ENCODE data around the gene BCAR1. TPM values are rescaled to one million over a fixed set of nuclear protein-coding genes. Genes with fewer than 3 reads are reported as not detected.

BCAR1 gene
- total and polyA plus RNA-seq, 2 of the 13 experiments (the other 11 are each of a cell fraction or from before 2014, with no cell fraction given) = 48.1 to 51.7 TPM

- Histone ChIP-seq H4K20me1 (ENCODE audit: insufficient read depth, low read length) (peaks cover 54% of the 10 kb centered on the region), H2AFZ (ENCODE audit: low read length) (no peak overlapping the region), H3K27me3 (ENCODE audit: control insufficient read depth in 1 of 2, insufficient read depth in 2 of 2, low read length in 2 of 2) (no peaks in the 10 kb centered on the region), H3K4me3 (replicated peaks in 1 of 3; ENCODE audit: insufficient read depth in 1 of 3, low read depth in 2 of 3, low read length in 3 of 3) (peak overlapping the region in 1 of 3 experiments; percentile 96; a peak in 2 of 6 replicates), H3K4me2 (ENCODE audit: low read depth, low read length) (peak overlapping the region; percentile 98), H3K9ac (ENCODE audit: insufficient read depth, low read depth, low read length) (peak overlapping the region; percentile 48), H3K79me2 (ENCODE audit: insufficient read depth, low read length) (peaks cover 85% of the 10 kb centered on the region), H3K9me3 (ENCODE audit: low read length) (no peaks in the 10 kb centered on the region), H3K27ac (ENCODE audit: extremely low read length, insufficient read depth, low read length) (peak overlapping the region; percentile 61), H3K4me1 (ENCODE audit: insufficient read depth, low read length) (peaks cover 76% of the 10 kb centered on the region), H3K36me3 (replicated peaks in 1 of 2; ENCODE audit: control insufficient read depth in 1 of 2, insufficient read depth in 2 of 2, low read length in 2 of 2) (peaks cover 4 to 5% of the 10 kb centered on the region in 2 experiments; a peak in 1 of 5 replicates)
- 71% methylated on average over 1 of the region's 3 CpGs for WGBS (ENCODE audit: low lambda C conversion rate)
- no TSS peak for BruUV-seq (replicated peaks)
- ATAC-seq (0 out of 3 replicates have a peak, but pooled peaks have one; percentile 4), FAIRE-seq (no peak), DNase-seq (ENCODE audit: low spot score) (no peak)
- CTCF ChIA-PET (ENCODE audit: low intra/inter-chr PET ratio, low total read pairs) = no interaction called here
- intact Hi-C loops (cut with micrococcal nuclease; ENCODE audit: unreplicated experiment) (loop anchor here (1.0 to 5.0 kb wide), 3 partner anchors 23 to 201 kb away; partner anchors contain the start of gene TMEM170A), in situ Hi-C loops (cut with HindIII; ENCODE audit: extremely low pct_ligation_motif_present, low pct_unique_long_range_greater_than_20kb) (no loop called here)
- POLR2A ChIA-PET = interaction anchor here (1.1 to 9.3 kb wide), 7 partner anchors 10 to 172 kb away, joined by 7 to 151 read pairs (median 19); partner anchors contain the start of genes BCAR1 and CFDP1
- no peak for TF ChIP-seq ZNF282 (IDR thresholded peaks at IDR 0.05; ENCODE audit: partially characterized antibody)
- no peak for TF ChIP-seq SPEN (CRISPR knock-in tag; IDR thresholded peaks at IDR 0.05; ENCODE audit: low read depth)
- no peak for TF ChIP-seq U2AF2 (IDR thresholded peaks at IDR 0.05; ENCODE audit: low read depth, low read length)
- no peak for TF ChIP-seq ZZZ3 (CRISPR knock-in tag; IDR thresholded peaks at IDR 0.05; ENCODE audit: borderline replicate concordance)
- TF ChIP-seq ZNF343 (CRISPR knock-in tag; IDR thresholded peaks at IDR 0.05) = 0 out of 2 replicates have a peak, but pooled peaks have one; percentile 20
- no peak for TF ChIP-seq ZNF251 (CRISPR knock-in tag; IDR thresholded peaks at IDR 0.05)
- 0 out of 2 replicates have a peak, but pooled peaks have one; percentile 62 for TF ChIP-seq FOXO4 (CRISPR knock-in tag; conservative IDR thresholded peaks at IDR 0.05)
- peak; percentile 8 for TF ChIP-seq RBFOX2 (IDR thresholded peaks at IDR 0.05; ENCODE audit: low read depth, low read length)
- TF ChIP-seq AGO1 (IDR thresholded peaks at IDR 0.05; ENCODE audit: low read depth, low read length, poor library complexity, severe bottlenecking) = peak; percentile 28
- TF ChIP-seq ZNF782 (CRISPR knock-in tag; IDR thresholded peaks at IDR 0.05; ENCODE audit: borderline replicate concordance) = no peak; the same call in 1 of the 2 replicates
- TF ChIP-seq ZNF615 (CRISPR knock-in tag; IDR thresholded peaks at IDR 0.05; ENCODE audit: borderline replicate concordance) = no peak
- no peak for TF ChIP-seq GPN1 (CRISPR knock-in tag; IDR thresholded peaks at IDR 0.05; ENCODE audit: borderline replicate concordance)
- TF ChIP-seq IRF9 (CRISPR knock-in tag; IDR thresholded peaks at IDR 0.05; ENCODE audit: borderline replicate concordance) = peak; percentile 9; the same call in 1 of the 2 replicates
- no peak for TF ChIP-seq ZBTB1 (CRISPR knock-in tag; IDR thresholded peaks at IDR 0.05; ENCODE audit: borderline replicate concordance)
- no peak for TF ChIP-seq ZNF441 (CRISPR knock-in tag; IDR thresholded peaks at IDR 0.05; ENCODE audit: borderline replicate concordance)
- TF ChIP-seq CREM (IDR thresholded peaks at IDR 0.05) = no peak
- TF ChIP-seq CREM (CRISPR knock-in tag; IDR thresholded peaks at IDR 0.05) = no peak
- TF ChIP-seq CHD2 (IDR thresholded peaks at IDR 0.05; ENCODE audit: low read depth, low read length) = no peak
- TF ChIP-seq SIX4 (CRISPR knock-in tag; IDR thresholded peaks at IDR 0.05) = peak; percentile 6; the same call in 1 of the 2 replicates
- TF ChIP-seq RBM39 (IDR thresholded peaks at IDR 0.05; ENCODE audit: low read depth, low read length, poor library complexity, severe bottlenecking) = no peak
- 0 out of 2 replicates have a peak, but pooled peaks have one; percentile 16 for TF ChIP-seq MEIS1 (CRISPR knock-in tag; IDR thresholded peaks at IDR 0.05; ENCODE audit: borderline replicate concordance)
- TF ChIP-seq CREB3 (CRISPR knock-in tag; IDR thresholded peaks at IDR 0.05) = no peak
- TF ChIP-seq KLF13 (CRISPR knock-in tag; IDR thresholded peaks at IDR 0.05) = no peak
These were observed 10.2 kb upstream of the BCAR1 start for GRCh38 chr16:75261590-75262078.

Data from HepG2 (cell line).